BLaER1 (cell line): ENCODE measurements around the gene DHTKD1.
"Not testable (repeated sequence)": the region's sequence is repeated elsewhere in the genome, so short reads cannot be mapped to it uniquely, and the experiment has no call there.

Experiments used
- H3K27ac ChIP-seq: shearing (Covaris generic); formaldehyde crosslinking; 2 replicates; pipeline ENCODE4 v1.8.1; 2022
- H3K27me3 ChIP-seq: shearing (Covaris generic); formaldehyde crosslinking; 2 replicates; pipeline ENCODE4 v1.8.1; 2022
- H3K36me3 ChIP-seq: shearing (Covaris generic); formaldehyde crosslinking; 2 replicates; pipeline ENCODE4 v1.8.1; 2022
- H3K4me1 ChIP-seq: shearing (Covaris generic); formaldehyde crosslinking; 2 replicates; pipeline ENCODE4 v1.8.1; 2022
- H3K4me2 ChIP-seq: shearing (Covaris generic); formaldehyde crosslinking; 2 replicates; pipeline ENCODE4 v1.8.1; 2022
- H3K4me3 ChIP-seq: shearing (Covaris generic); formaldehyde crosslinking; 2 replicates; pipeline ENCODE4 v1.8.1; 2022
- H3K9ac ChIP-seq: shearing (Covaris generic); formaldehyde crosslinking; 2 replicates; pipeline ENCODE4 v1.8.1; 2022
- H3K9me3 ChIP-seq: shearing (Covaris generic); formaldehyde crosslinking; 2 replicates; pipeline ENCODE4 v1.8.1; 2022
- H4K20me1 ChIP-seq: shearing (Covaris generic); formaldehyde crosslinking; 2 replicates; pipeline ENCODE4 v1.8.1; 2022
- Cebpa-rat ChIP-seq: shearing (Covaris generic); IDR thresholded peaks from 2 replicates; pipeline ENCODE4 v1.8.1; 2022

DHTKD1 gene

DNA sequence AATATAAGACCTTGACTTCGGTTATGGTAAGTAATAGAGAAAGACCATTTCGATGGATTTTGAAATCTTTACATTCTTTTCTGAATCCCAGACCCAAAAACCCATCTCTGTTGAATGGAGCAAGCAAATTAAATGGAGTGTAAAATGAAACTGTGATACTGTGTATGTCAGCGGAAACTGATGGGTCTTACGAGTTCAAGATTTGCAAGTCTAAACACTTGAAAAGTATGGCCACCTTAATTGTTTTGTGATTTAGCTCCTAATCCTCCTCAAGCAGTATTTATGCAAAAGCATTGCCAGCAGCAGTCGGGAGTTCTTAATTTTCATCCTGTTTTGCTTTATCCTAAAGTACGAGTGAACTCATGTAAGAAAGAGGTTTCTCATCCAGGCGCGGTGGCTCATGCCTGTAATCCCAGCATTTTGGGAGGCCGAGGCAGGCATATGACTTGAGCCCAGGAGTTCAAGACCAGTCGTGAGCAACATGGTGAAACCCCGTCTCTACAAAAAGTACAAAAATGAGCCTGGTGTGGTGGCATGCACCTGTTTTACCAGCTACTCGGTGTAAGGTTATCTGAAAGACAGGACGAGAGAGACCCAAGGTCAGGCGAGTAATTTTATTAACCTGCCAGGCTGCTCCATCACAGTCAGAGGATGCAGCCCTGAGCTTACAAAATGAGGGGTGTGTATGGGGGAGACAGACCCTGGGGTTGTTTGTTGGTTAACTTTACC lies 5.8 kb upstream of the DHTKD1 start:
- no peak for TF ChIP-seq Cebpa-rat
- no peak overlapping the region for H3K9ac ChIP-seq
- H3K4me1 ChIP-seq, result peaks cover 1% of the 10 kb centered on the region; the same call in 1 of the 2 replicates
- no peaks in the 10 kb centered on the region for H3K27me3 ChIP-seq
- no peaks in the 10 kb centered on the region for H4K20me1 ChIP-seq
- H3K4me2 ChIP-seq, result no peak overlapping the region
- H3K9me3 ChIP-seq, result no peaks in the 10 kb centered on the region
- H3K27ac ChIP-seq, result no peak overlapping the region
- no peak overlapping the region for H3K4me3 ChIP-seq
- H3K36me3 ChIP-seq, result no peaks in the 10 kb centered on the region

DNA sequence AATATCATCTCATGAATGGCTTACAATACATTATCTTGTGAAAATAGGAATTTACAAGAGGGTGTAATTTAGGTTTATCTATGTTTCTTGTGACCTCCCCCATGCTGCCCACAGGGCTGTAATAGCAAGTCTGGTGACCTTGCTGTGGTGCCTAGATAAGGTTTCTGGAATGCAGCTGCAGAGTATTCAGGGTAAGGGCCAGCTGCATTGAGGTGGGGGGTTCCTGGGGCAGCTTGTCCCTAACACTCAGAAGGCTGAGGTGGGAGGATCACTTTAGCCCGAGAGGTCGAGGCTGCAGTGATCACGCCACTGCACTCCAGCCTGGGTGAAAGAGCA lies 5.3 kb upstream of the DHTKD1 start:
- H3K4me1 ChIP-seq, result peaks cover 7% of the 10 kb centered on the region
- H3K9ac ChIP-seq, result no peak overlapping the region
- no peak overlapping the region for H3K27ac ChIP-seq
- H4K20me1 ChIP-seq, result no peaks in the 10 kb centered on the region
- H3K4me2 ChIP-seq, result no peak overlapping the region
- H3K9me3 ChIP-seq, result no peaks in the 10 kb centered on the region
- no peak for TF ChIP-seq Cebpa-rat
- H3K27me3 ChIP-seq, result no peaks in the 10 kb centered on the region
- H3K36me3 ChIP-seq, result no peaks in the 10 kb centered on the region
- H3K4me3 ChIP-seq, result no peak overlapping the region

DNA sequence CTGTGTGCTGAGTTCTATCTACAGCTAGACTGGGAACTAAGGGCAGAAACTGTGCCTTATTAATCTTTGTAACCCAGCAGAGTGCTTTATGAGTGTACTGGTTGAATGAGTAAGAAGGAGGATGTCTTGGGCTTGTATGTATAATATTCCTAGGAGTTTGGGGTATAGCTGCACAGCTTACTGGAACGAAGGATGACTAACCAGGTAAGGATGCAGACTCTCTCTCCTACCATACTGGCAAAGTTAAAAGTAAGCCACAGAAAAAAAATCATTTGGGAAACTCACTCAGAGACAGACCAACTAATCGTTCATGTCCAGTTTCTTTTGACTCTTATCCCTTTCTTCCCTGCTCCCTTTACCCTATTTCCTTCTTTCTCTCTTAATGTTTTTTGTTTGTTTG lies 1.4 kb upstream of the DHTKD1 start:
- H4K20me1 ChIP-seq, result no peaks in the 10 kb centered on the region
- no peaks in the 10 kb centered on the region for H3K36me3 ChIP-seq
- H3K4me1 ChIP-seq, result peaks cover 19% of the 10 kb centered on the region
- H3K9me3 ChIP-seq, result no peaks in the 10 kb centered on the region
- TF ChIP-seq Cebpa-rat, result no peak
- no peak overlapping the region for H3K27ac ChIP-seq
- no peak overlapping the region for H3K9ac ChIP-seq
- H3K27me3 ChIP-seq, result no peaks in the 10 kb centered on the region
- H3K4me3 ChIP-seq, result no peak overlapping the region
- no peak overlapping the region for H3K4me2 ChIP-seq

DNA sequence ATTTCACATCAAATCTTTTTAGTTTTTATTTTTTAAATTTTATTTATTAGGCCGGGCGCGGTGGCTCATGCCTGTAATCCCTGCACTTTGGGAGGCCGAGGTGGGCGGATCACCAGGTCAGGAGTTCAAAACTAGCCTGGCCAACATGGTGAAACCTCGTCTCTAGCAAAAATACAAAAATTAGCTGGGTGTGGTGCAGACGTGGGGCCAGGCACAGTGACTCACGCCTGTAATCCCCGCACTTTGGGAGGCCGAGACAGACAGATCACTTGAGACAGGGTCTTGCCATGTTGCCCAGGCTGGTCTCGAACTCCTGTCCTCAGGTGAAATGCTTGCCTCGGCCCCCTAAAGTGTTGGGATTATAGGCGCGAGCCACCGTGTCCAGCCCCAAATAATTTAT lies 2.7 kb downstream of the DHTKD1 start:
- not testable (repeated sequence) for H3K27ac ChIP-seq, H3K4me2 ChIP-seq
- H3K4me1 ChIP-seq, result peaks cover 57% of the 10 kb centered on the region

DNA sequence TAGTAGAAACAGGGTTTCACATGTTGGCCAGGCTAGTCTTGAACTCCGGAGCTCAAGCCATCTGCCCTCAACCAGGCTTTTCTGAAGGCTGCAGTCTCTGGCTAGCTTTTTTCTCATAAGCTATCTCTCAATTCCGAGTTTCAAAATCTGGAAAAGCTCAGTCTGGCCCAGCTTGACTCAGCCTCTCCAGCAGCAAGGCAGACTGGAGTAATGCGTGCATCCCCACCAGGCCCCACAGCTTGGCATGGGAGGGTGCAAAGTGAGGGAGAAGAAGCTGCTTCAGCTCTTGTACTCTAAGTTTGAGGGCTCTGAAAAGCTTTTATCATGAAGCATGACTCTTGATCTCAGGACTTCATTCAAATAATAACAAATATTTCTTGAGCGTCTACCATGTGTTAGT lies 4.8 kb downstream of the DHTKD1 start:
- no peaks in the 10 kb centered on the region for H4K20me1 ChIP-seq
- peaks cover 12% of the 10 kb centered on the region; the same call in 1 of the 2 replicates for H3K36me3 ChIP-seq
- no peaks in the 10 kb centered on the region for H3K9me3 ChIP-seq
- H3K4me1 ChIP-seq, result peaks cover 67% of the 10 kb centered on the region
- 0 out of 2 replicates have a peak overlapping the region, but pooled peaks have one; percentile 5 for H3K4me2 ChIP-seq
- H3K27me3 ChIP-seq, result no peaks in the 10 kb centered on the region
- TF ChIP-seq Cebpa-rat, result no peak
- H3K27ac ChIP-seq, result no peak overlapping the region; the same call in 1 of the 2 replicates
- no peak overlapping the region for H3K4me3 ChIP-seq
- 0 out of 2 replicates have a peak overlapping the region, but pooled peaks have one; percentile 5 for H3K9ac ChIP-seq

More for the DNA sequence above, 2.7 kb downstream of the DHTKD1 start:
- H3K36me3 ChIP-seq, H3K27me3 ChIP-seq, H3K9ac ChIP-seq, H3K4me3 ChIP-seq, H3K9me3 ChIP-seq, H4K20me1 ChIP-seq: not testable (repeated sequence)

DNA sequence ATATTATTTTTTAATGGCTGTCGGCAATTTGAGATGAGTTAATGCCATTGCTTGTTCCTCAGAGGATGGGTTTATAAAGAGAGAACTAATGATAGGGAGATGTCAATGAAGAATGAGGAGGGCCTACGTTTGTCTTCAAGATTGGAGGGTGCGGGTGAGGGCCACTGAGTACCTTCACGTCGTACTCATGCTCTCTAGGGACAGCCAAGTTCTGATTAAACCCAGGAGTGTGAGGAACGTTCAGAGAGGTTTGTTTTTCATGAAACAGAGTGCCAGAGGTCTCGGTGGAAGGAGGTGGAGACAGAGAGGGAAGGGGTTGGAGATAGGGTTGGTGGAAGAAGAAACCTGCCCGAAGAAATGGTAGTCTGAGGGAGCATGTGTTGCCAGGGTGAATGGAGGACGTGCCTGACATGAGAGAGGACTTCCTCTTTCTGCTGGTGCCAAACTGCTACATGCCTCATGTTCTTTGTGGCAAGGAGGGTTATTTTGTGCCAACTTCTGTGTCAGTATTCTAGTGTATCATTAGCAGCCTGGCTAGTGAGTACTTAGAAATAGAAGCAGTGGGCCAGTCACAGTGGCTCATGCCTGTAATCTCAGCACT lies 8.9 kb downstream of the DHTKD1 start:
- Histone ChIP-seq H3K9me3 (no peaks in the 10 kb centered on the region), H3K36me3 (peaks cover 38% of the 10 kb centered on the region), H3K4me1 (peaks cover 55% of the 10 kb centered on the region), H3K27me3 (no peaks in the 10 kb centered on the region), H3K4me3 (no peak overlapping the region), H3K27ac (peak overlapping the region; percentile 53; the same call in 1 of the 2 replicates), H3K4me2 (peak overlapping the region; percentile 60), H3K9ac (no peak overlapping the region), H4K20me1 (no peaks in the 10 kb centered on the region)
- no peak for TF ChIP-seq Cebpa-rat

DNA sequence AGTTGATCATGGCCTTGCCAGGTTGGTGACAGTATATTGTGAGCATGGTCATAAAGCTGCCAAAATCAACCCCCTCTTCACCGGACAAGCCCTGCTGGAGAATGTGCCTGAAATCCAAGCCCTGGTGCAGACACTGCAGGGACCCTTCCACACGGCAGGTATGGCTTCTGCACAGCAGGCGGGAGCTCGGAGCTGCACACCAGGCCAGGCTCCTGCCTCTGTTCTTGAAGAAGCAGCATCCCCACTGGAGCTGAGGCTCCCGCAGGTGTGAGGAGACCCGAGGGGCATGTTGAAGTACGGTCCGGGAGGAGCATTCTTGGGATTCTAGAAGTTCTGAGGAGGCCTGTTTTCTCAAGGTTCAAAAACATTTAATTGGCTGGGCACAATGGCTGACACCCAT lies 12.7 kb downstream of the DHTKD1 start:
- Histone ChIP-seq H3K27me3 (no peaks in the 10 kb centered on the region), H3K4me2 (no peak overlapping the region), H3K9me3 (no peaks in the 10 kb centered on the region), H3K36me3 (peaks cover 70% of the 10 kb centered on the region), H3K4me1 (peaks cover 17% of the 10 kb centered on the region), H3K9ac (no peak overlapping the region), H3K4me3 (no peak overlapping the region), H4K20me1 (no peaks in the 10 kb centered on the region), H3K27ac (no peak overlapping the region)
- TF ChIP-seq Cebpa-rat, result no peak

DNA sequence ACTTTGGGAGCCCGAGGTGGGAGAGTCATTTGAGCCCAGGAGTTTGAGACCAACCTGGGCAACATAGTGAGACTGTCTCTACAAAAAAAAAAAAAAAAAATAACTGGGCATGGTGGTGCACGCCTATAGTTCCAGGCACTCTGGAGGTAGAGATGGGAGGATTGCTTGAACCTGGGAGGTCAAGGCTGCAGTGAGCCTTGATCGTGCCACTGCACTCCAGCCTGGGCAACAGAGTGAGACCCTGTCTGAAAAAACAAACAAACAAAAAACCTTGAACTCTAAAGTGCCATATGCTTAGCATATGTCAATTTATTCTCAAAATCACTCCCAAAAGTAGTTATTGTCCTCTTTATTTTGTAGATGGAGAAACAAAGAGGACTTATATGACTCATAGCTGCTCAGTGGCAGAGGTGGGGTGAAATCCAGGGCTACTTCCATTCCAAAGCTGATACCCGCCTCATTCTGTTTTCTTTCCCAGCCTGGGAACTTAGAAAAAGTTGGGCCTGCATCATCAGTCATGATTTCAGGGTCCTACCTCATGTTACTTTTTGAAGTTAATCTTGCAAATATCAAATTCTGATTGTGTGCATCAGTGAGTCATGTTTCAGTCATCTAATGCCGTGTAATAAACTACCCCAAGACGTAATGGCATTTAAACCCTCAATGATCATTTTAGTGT lies 13.3 kb downstream of the DHTKD1 start:
- Histone ChIP-seq H3K4me2 (no peak overlapping the region), H3K27me3 (no peaks in the 10 kb centered on the region), H4K20me1 (no peaks in the 10 kb centered on the region), H3K4me3 (no peak overlapping the region), H3K36me3 (peaks cover 72% of the 10 kb centered on the region), H3K9ac (no peak overlapping the region), H3K9me3 (no peaks in the 10 kb centered on the region), H3K4me1 (peaks cover 14% of the 10 kb centered on the region), H3K27ac (no peak overlapping the region)
- TF ChIP-seq Cebpa-rat, result no peak

DNA sequence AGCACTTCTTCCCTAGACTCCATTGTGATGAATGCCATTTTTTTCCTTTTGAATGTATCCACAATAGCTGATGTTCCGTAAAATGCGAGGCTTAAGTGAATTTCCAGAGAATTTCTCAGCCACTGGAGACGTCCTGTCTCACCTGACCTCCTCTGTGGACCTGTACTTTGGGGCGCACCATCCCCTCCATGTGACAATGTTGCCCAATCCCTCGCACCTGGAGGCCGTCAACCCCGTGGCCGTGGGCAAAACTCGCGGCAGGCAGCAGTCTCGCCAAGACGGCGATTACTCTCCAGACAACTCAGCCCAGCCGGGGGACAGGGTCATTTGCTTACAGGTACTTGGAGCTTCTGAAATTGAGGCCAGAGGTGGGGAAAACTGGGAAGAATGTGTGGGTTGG lies 20.2 kb downstream of the DHTKD1 start:
- H3K9ac ChIP-seq, result no peak overlapping the region
- H3K27me3 ChIP-seq, result no peaks in the 10 kb centered on the region
- no peaks in the 10 kb centered on the region for H3K9me3 ChIP-seq
- no peak for TF ChIP-seq Cebpa-rat
- H4K20me1 ChIP-seq, result no peaks in the 10 kb centered on the region
- peaks cover 98% of the 10 kb centered on the region for H3K36me3 ChIP-seq
- no peaks in the 10 kb centered on the region for H3K4me1 ChIP-seq
- H3K27ac ChIP-seq, result no peak overlapping the region
- no peak overlapping the region for H3K4me3 ChIP-seq
- H3K4me2 ChIP-seq, result no peak overlapping the region

DNA sequence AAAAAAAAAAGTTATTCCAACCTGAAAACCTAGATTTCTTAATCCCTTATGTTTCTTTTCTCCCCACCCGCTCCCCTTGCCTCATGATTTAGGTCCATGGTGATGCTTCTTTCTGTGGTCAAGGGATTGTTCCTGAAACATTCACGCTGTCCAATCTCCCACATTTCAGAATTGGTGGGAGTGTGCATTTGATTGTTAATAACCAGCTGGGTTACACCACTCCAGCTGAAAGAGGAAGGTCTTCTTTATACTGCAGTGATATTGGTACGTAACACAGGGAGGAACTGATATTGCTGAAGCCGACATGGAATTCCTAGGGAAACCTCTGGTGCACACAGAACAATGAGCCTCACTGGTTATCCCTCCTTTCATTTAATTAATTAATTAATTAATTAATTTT lies 22.7 kb downstream of the DHTKD1 start:
- Histone ChIP-seq H3K27ac (no peak overlapping the region), H4K20me1 (no peaks in the 10 kb centered on the region), H3K27me3 (no peaks in the 10 kb centered on the region), H3K36me3 (peaks cover 98% of the 10 kb centered on the region), H3K4me1 (peaks cover 6% of the 10 kb centered on the region; the same call in 1 of the 2 replicates), H3K9ac (no peak overlapping the region), H3K4me2 (no peak overlapping the region), H3K9me3 (no peaks in the 10 kb centered on the region), H3K4me3 (no peak overlapping the region)
- TF ChIP-seq Cebpa-rat, result no peak

DNA sequence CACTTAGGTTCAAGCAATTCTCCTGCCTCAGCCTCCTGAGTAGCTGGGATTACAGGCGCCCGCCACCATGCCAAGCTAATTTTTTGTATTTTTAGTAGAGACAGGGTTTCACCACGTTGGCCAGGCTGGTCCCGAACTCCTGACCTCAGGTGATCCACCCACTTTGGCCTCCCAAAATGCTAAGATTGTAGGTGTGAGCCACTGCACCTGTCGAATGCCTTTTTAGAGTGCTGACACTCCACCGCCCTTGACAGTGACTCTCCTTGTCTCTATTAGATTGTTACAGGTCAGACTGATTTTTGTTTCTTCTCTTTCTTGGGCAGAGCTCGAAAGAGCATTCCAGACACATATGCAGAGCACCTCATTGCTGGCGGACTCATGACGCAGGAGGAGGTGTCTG lies 28.6 kb downstream of the DHTKD1 start:
- H3K27me3 ChIP-seq, H4K20me1 ChIP-seq, H3K4me1 ChIP-seq, H3K9me3 ChIP-seq, H3K4me2 ChIP-seq, H3K9ac ChIP-seq, H3K4me3 ChIP-seq, H3K27ac ChIP-seq: not testable (repeated sequence)
- peaks cover 97% of the 10 kb centered on the region for H3K36me3 ChIP-seq
